ACC112 (cell line): ENCODE measurements around the gene UBR4.

Source experiments
- H2AFZ ChIP-seq: fragments of 200-600 bp; sonication (generic); one replicate; pipeline ENCODE4 v1.6.0; 2017; ENCODE audit warnings: antibody characterized with exemption, low read length; ENCODE audit not compliant: unreplicated experiment
- H3K27ac ChIP-seq: fragments of 200-600 bp; sonication (generic); 2 replicates; pipeline ENCODE4 v1.5.1; 2014; ENCODE audit warnings: low read depth, mild to moderate bottlenecking, antibody characterized with exemption, low read length, moderate library complexity
- H3K27me3 ChIP-seq: fragments of 200-600 bp; sonication (generic); 2 replicates; pipeline ENCODE4 v1.6.1; 2014; ENCODE audit warnings: mild to moderate bottlenecking, antibody characterized with exemption, low read length, moderate library complexity, mixed read lengths; ENCODE audit not compliant: insufficient read depth
- H3K36me3 ChIP-seq: fragments of 200-600 bp; sonication (generic); 2 replicates; pipeline ENCODE4 v1.6.1; 2016; ENCODE audit warnings: mild to moderate bottlenecking, antibody characterized with exemption, low read length, moderate library complexity, mixed read lengths; ENCODE audit not compliant: insufficient read depth
- H3K4me1 ChIP-seq: fragments of 200-600 bp; sonication (generic); one replicate; pipeline ENCODE4 v1.6.1; 2016; ENCODE audit warnings: low read length, mixed read lengths; ENCODE audit not compliant: insufficient read depth, unreplicated experiment, control insufficient read depth
- H3K4me3 ChIP-seq: fragments of 200-600 bp; sonication (generic); 2 replicates; pipeline ENCODE4 v1.5.1; 2014; ENCODE audit warnings: mild to moderate bottlenecking, low read depth, low read length
- H3K79me2 ChIP-seq: fragments of 200-600 bp; sonication (generic); one replicate; pipeline ENCODE4 v1.6.0; 2016; ENCODE audit warnings: low read length; ENCODE audit not compliant: control insufficient read depth, unreplicated experiment, insufficient read depth

Gene UBR4

DNA sequence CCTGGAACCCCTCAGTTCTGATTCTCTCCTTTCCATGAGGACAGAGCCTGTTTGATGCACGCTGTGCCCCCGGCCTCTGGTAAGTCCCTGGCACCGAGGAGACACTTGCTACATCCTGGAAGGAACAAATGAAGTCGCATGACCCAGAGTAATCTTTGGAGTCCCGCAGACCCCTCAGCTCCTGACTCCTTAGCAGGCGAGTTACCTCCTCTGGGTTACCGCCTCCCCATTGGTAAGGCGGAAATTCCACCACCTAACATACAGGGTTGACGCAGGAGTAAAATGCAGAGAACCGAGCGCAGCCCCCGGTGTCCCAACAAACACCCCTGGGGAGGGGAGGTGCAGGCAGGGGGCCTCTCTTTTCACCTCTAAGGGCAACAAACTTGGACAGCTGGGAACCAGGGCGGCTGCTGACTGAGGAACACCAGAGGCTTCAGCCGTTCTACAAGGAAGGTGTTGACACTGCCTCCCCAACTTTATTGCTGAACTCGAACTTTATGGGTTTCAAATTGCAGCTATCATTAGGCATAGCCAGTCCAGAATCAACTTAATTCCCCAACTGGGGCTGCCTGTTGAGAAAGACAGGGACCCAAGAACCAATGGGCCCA, 138.3 kb downstream of the UBR4 start:
- no peaks in the 10 kb centered on the region for H3K4me1 ChIP-seq
- H3K36me3 ChIP-seq = peaks cover 21% of the 10 kb centered on the region; the same call in 1 of the 2 replicates
- no peak overlapping the region for H2AFZ ChIP-seq
- H3K79me2 ChIP-seq = no peaks in the 10 kb centered on the region
- H3K27me3 ChIP-seq = no peaks in the 10 kb centered on the region
- H3K4me3 ChIP-seq = no peak overlapping the region
- no peak overlapping the region for H3K27ac ChIP-seq

DNA sequence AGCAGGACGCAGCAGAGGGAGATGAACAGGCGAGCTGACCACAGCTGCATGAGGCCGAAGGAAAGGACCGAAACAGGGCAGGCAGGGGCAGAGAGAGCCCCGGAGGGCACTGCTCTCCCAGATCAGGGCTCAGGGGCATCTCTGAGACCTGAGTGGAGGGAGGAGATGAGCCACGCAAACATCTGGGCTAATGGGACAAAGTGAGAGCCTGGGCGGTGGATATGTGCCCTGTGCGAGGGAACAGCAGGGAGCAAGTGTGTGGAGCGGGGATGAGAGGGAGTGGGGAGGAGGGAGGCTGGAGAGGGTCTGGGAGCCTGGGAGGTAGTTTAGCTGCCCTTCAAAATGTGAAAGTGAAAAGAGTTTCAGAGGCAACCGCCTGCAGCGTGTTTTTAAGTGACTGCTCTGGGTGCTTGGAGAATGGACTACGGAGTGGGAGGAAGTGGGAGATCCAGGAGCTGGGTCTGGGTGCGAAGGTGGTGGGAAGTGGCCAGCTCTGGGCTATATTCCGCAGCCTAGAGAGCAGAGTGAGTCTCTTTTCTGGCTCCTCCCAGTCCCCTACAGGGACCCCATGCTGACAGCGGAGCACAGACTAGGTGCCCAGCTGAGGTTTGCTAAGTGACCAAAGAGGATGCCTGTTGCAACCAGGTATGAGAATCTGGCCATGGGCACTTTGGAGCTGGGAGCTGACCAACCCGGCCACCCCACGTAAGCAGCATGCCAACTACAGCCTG, 139.0 kb downstream of the UBR4 start:
- Histone ChIP-seq H3K4me3 (no peak overlapping the region), H3K36me3 (peaks cover 15% of the 10 kb centered on the region; the same call in 1 of the 2 replicates), H3K4me1 (no peaks in the 10 kb centered on the region), H2AFZ (no peak overlapping the region), H3K27me3 (no peaks in the 10 kb centered on the region), H3K79me2 (no peaks in the 10 kb centered on the region), H3K27ac (no peak overlapping the region)

DNA sequence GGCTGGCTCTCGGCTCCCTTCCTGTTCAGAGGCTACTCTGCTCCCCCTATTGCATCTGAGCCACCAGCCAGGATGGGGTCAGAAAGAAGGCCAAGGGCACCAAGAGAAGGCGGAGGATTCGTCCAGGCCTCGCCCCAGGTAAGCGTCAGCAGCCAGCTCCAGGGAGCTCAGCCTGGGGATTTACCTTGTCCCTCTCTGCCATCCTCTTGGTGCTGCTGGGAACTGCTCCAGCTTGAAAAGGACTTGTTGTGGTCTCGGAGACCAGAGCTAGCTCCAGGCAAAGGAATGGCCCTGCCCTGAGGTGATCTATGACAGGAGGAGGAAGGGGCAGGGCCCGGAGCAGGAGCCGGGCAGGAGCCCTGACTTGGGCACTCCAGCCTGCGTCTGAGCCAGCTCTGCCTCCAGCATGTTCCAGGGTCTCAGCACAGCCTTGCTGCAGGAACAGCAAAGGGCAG, 139.8 kb downstream of the UBR4 start:
- Histone ChIP-seq H3K27ac (no peak overlapping the region), H3K79me2 (no peaks in the 10 kb centered on the region), H3K4me1 (no peaks in the 10 kb centered on the region), H3K36me3 (0 out of 2 replicates have a peak, but pooled peaks cover 11% of the 10 kb centered on the region), H3K4me3 (no peak overlapping the region), H3K27me3 (no peaks in the 10 kb centered on the region), H2AFZ (no peak overlapping the region)

DNA sequence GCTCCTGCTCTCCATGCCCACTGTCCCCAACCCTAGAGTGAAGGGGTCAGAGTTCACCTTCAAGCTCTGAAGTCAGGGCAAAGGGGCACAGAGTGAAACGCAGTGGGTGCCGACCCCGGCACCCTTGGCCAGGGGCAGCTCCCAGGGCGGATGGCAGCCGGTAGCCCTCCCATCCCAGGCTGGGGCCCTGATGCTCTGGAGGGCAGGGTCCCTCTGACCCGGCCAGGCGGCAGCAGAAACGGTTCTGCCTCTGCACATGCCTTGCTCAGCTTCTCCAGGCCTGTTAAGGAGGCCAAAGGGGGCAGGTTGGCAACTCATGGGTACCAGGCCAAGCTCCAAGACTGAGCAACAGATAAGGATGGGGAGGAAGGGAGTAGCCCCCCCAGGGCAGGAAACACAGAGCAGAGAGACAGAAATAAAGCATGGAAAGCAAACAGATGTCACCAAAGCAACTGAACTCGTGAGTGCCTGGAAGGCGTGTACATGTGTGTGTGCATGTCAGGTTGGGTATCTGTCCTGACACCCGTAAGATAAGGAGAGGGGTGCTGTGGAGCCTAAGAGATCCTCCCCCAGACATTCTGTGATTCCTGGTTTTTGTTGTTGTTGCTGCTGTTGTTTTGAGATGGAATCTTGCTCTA, 141.3 kb downstream of the UBR4 start:
- 0 out of 2 replicates have a peak, but pooled peaks cover 7% of the 10 kb centered on the region for H3K36me3 ChIP-seq
- H3K79me2 ChIP-seq = no peaks in the 10 kb centered on the region
- H3K27ac ChIP-seq = no peak overlapping the region
- H3K4me3 ChIP-seq = no peak overlapping the region
- no peaks in the 10 kb centered on the region for H3K4me1 ChIP-seq
- H3K27me3 ChIP-seq = no peaks in the 10 kb centered on the region
- H2AFZ ChIP-seq = no peak overlapping the region

DNA sequence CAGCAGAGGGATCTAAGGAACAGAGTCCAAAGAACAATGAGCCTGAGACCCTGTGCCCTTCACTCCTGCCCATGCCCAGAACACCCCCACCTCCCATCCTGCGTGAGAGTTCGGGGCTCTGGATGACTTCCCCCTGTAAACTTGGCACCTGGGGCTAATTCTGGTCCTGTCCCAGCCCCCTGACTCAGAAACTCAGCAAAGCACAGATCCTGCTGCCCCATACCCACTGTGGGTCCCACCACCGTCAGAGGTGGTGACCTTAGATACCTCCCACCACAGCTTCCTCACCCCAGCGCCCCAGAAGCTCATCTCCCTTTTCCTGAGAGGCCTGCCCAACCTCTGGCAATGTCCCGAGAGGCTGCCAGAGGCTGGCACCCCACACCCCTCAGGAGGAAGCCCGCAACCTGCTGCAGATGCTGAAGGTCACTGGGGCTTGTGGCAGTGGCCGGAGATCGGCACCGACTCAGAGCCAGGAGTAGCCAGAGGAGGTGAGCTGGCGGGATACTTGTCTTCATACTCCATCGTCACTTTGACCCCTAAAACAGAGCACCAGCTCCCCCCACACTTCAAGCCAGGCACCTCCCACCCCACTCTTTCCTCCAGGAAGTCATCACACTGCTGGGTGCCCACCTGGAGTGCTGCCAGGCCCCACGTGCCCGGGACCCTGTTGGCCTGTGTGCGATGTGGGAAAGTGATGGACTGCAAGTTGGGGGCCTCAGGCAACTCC, 142.0 kb downstream of the UBR4 start:
- Histone ChIP-seq H3K4me1 (no peaks in the 10 kb centered on the region), H3K27ac (no peak overlapping the region), H3K79me2 (no peaks in the 10 kb centered on the region), H3K36me3 (0 out of 2 replicates have a peak, but pooled peaks cover 3% of the 10 kb centered on the region), H3K27me3 (no peaks in the 10 kb centered on the region), H3K4me3 (no peak overlapping the region), H2AFZ (no peak overlapping the region)

DNA sequence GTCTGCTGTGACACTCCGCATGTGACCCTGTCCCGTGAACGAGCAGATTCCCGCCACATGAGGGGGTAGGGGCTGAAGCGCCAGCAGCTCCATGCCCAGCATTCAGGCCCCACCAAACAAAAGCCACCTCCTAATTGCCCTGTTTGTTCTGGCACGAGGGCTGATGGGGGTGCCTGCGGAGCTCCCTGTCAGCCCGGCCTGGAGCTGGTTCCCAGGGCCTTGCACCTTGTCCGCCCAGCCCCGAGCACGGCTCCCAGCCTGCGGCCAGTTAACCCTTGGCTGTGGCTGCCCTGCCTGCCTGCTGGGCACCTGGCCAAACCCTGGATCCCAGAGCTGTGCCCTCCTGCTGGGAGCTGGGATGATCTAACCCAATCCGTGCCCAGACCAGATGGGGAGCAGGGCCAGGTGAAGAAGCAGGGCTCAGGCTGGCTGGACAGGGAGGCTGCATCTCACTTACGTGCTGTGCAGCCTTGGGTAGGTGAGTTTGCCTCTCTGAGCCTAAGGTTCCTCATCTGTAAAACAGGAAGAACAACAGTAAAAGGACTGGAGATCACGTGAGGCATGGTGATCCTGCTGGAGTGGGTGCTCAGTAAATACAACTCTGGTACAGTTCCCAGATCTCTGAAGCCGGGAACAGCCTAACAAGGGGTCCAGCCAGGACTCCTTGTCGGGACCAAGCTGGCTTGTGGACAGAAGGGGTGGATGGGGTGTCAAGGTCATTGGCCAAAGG, 142.7 kb downstream of the UBR4 start:
- Histone ChIP-seq H2AFZ (no peak overlapping the region), H3K79me2 (no peaks in the 10 kb centered on the region), H3K4me3 (no peak overlapping the region), H3K27ac (no peak overlapping the region), H3K36me3 (no peaks in the 10 kb centered on the region), H3K27me3 (no peaks in the 10 kb centered on the region), H3K4me1 (no peaks in the 10 kb centered on the region)

DNA sequence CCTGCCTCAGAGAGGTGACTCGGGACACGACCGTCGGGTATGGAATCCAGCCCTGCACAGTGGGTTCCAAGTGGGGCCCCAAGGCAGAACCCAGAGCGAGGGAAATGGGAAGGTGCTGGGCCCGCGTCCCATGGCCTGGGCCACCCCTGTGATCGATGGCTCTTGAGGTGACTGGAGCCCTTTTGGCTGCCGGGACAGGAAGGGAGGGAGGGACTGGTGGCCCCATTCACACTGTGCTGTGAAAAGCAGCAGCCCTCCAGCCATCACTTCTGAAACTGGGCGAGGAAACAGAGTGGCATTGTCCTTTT, 143.2 kb downstream of the UBR4 start:
- Histone ChIP-seq H3K4me1 (no peaks in the 10 kb centered on the region), H3K36me3 (no peaks in the 10 kb centered on the region), H3K27me3 (no peaks in the 10 kb centered on the region), H2AFZ (no peak overlapping the region), H3K4me3 (no peak overlapping the region), H3K27ac (no peak overlapping the region), H3K79me2 (no peaks in the 10 kb centered on the region)

DNA sequence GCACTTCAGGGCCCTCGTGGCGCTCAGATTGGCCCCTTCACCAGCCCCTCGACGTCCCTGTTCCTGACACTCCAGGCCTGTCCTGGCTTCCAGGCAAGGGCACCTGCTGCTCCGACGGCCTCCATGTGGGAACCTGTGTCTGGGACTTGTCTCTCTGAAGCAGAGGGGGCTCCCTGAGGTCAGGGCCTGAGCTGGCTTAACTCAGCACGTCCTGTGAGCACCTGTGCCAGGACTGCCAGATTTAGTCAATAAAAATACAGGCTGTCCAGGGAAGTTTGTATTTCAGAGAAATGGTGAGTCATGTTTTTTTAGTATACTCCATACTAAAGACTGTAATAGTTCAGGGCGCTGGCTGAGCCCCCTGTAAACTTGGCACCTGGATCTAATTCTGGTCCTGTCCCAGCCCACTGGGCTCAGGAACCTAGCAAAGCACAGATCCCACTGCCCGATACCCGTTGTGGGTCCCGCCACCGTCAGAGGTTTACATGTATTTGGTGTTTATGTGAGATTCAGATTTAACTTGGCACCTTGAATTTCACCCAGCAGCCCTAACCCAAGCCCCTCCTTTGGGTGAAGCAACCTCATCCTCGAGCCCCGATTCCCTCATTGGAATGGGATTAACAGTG, 143.7 kb downstream of the UBR4 start:
- H2AFZ ChIP-seq = no peak overlapping the region
- no peaks in the 10 kb centered on the region for H3K79me2 ChIP-seq
- no peaks in the 10 kb centered on the region for H3K36me3 ChIP-seq
- no peaks in the 10 kb centered on the region for H3K27me3 ChIP-seq
- no peak overlapping the region for H3K27ac ChIP-seq
- H3K4me1 ChIP-seq = no peaks in the 10 kb centered on the region
- H3K4me3 ChIP-seq = no peak overlapping the region

DNA sequence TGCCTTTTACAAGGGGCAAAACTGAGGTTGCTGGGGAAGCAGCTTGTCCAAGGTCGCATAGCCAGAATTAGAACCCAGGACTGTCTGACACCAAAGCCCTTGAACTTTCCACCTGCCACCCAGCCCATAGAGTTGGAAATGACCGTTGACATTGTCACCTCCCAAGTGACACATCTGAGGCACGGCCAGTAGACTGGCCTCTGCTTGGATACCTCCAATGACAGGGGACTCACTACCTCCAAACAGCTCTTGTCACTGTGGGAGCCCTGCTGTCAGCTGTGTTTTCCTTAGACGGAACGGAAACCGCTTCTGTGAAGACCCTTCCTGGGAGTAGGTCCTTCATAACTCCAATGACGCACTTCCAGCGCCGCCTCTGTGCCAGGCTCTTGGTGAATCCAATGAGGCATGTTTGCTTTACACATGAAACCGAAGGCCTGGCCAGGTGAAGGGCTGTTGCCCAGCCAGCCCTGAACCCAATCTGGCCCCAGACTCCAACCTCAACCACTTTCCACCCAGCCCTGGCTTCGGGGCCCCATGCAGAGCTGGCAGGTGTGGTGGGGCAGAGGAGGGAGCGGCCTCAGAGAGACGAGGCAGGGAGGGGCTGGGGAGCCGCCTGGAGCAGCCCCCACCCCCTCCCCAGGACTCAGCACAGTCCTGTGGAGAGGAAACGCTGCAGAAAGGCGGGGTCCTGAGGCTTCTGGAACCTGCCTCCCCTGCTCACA, 144.4 kb downstream of the UBR4 start:
- Histone ChIP-seq H3K4me1 (no peaks in the 10 kb centered on the region), H3K27me3 (no peaks in the 10 kb centered on the region), H3K36me3 (no peaks in the 10 kb centered on the region), H2AFZ (no peak overlapping the region), H3K79me2 (no peaks in the 10 kb centered on the region), H3K4me3 (no peak overlapping the region), H3K27ac (no peak overlapping the region)
